Measurements from ENCODE around the gene MFGE8. TPM values are rescaled to one million over a fixed set of nuclear protein-coding genes. Genes with fewer than 3 reads are reported as not detected.
"Not testable (repeated sequence)": the region's sequence is repeated elsewhere in the genome, so short reads cannot be mapped to it uniquely, and the experiment has no call there.

The MFGE8 gene
- polyA plus RNA-seq, 4 donors, result 4.0 to 104 (median 22.2) TPM

DNA sequence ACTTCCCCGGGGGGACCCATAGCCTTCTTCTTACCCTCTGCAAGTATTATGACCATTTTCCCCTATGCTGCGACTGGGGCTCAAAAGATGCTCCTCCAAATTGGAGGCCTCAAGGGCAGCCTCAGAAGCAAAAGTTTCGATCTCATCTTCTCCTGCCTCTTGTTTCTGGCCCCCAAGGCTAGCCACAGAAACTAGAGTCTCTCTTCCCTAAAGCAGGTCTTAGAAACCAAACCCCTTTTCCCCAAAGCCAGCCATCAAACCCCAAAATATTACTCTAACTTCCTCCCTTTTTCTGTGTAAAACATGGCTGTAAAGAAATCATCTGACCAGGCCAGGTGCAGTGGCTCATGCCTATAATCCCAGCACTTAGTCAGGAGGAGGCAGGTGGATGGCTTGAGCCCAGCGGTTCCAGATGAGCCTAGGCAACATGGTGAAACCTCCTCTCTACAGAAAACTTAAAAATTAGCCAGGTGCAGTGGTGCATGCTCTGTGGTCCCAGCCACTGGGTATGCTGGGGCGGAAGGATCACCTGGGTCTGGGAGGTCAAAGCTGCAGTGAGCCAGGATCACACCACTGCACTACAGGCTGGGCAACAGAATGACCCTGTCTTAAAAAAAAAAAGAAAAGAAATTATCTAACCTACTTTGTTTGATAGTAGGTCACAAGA is 36.7 kb upstream of the MFGE8 start:
- no peaks in the 10 kb centered on the region for H3K36me3 ChIP-seq (ENCODE audit: control insufficient read depth in 3 of 3, insufficient read depth in 2 of 3, low read depth in 1 of 3, low read length in 3 of 3)
- H3K9me3 ChIP-seq (ENCODE audit: control insufficient read depth in 2 of 2, insufficient read depth in 1 of 2, low read depth in 1 of 2, low read length in 1 of 2), result no peaks in the 10 kb centered on the region
- no peak overlapping the region for H3K4me3 ChIP-seq (ENCODE audit: low read depth in 1 of 3, low read length in 3 of 3)
- 88 to 89% (median 89%) methylated on average over 5 of the region's 5 CpGs for WGBS, 3 donors
- FAIRE-seq, result no peak
- DNase-seq, result no peak
- no peaks in the 10 kb centered on the region for H3K4me1 ChIP-seq (ENCODE audit: control insufficient read depth in 3 of 3, insufficient read depth in 2 of 3, low read depth in 1 of 3, low read length in 2 of 3)
- H3K27me3 ChIP-seq (ENCODE audit: control insufficient read depth in 3 of 3, insufficient read depth in 3 of 3, low read length in 3 of 3), result no peaks in the 10 kb centered on the region
- no peak overlapping the region for H3K27ac ChIP-seq (ENCODE audit: low read depth in 1 of 3, low read length in 2 of 3)

DNA sequence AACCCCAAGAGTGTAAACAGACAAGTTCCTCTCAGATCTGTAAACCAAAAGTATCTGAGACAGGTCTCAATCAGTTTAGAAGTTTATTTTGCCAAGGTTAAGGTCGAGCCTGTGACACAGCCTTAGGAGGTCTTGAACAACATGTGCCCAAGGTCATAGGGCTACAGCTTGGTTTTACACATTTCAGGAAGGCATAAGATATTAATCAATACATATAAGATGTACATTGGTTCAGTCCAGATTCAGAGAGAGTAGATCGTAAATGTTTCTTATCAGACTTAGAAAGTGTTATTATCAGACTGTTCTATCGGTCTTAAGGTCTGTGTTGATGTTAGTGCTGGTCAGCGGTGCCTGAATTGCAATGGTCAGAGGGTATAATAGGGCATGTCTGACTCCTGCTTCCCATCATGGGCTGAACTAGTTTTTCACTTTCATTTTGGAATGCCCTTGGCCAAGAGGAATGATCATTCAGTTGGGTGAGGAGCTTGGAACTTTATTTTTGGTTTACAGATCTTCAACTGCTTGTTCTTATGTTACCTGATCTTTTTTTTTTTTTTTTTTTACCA is 27.0 kb upstream of the MFGE8 start:
- FAIRE-seq (no peak), DNase-seq (no peak)
- Histone ChIP-seq H3K36me3 (ENCODE audit: control insufficient read depth in 3 of 3, insufficient read depth in 2 of 3, low read depth in 1 of 3, low read length in 3 of 3) (no peaks in the 10 kb centered on the region), H3K27ac (ENCODE audit: low read depth in 1 of 3, low read length in 2 of 3) (no peak overlapping the region), H3K4me1 (ENCODE audit: control insufficient read depth in 3 of 3, insufficient read depth in 2 of 3, low read depth in 1 of 3, low read length in 2 of 3) (no peaks in the 10 kb centered on the region), H3K4me3 (ENCODE audit: low read depth in 1 of 3, low read length in 3 of 3) (no peak overlapping the region), H3K9me3 (ENCODE audit: control insufficient read depth in 2 of 2, insufficient read depth in 1 of 2, low read depth in 1 of 2, low read length in 1 of 2) (no peaks in the 10 kb centered on the region), H3K27me3 (ENCODE audit: control insufficient read depth in 3 of 3, insufficient read depth in 3 of 3, low read length in 3 of 3) (no peaks in the 10 kb centered on the region)
- WGBS, 3 donors, result 50 to 71% (median 50%) methylated on average over 4 of the region's 4 CpGs

DNA sequence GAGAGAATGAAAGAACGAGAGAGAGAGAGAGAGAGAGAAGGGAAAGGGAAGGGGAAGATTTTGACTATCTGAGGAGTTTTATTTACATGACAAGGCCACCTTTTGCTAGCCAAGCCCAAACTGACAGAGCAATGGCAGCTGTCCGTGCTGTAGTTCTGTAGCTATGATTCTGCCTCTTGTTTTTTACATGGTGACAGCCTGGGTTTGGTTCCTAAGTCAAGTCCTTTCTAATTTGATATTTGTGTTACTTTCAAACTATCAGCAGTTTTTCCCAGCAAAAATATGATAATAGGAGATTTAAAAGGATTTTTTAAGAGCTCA is 26.3 kb upstream of the MFGE8 start:
- no peak overlapping the region for H3K27ac ChIP-seq (ENCODE audit: low read depth in 1 of 3, low read length in 2 of 3)
- H3K9me3 ChIP-seq (ENCODE audit: control insufficient read depth in 2 of 2, insufficient read depth in 1 of 2, low read depth in 1 of 2, low read length in 1 of 2), result no peaks in the 10 kb centered on the region
- no peaks in the 10 kb centered on the region for H3K36me3 ChIP-seq (ENCODE audit: control insufficient read depth in 3 of 3, insufficient read depth in 2 of 3, low read depth in 1 of 3, low read length in 3 of 3)
- DNase-seq, result no peak
- no peaks in the 10 kb centered on the region for H3K27me3 ChIP-seq (ENCODE audit: control insufficient read depth in 3 of 3, insufficient read depth in 3 of 3, low read length in 3 of 3)
- no peaks in the 10 kb centered on the region for H3K4me1 ChIP-seq (ENCODE audit: control insufficient read depth in 3 of 3, insufficient read depth in 2 of 3, low read depth in 1 of 3, low read length in 2 of 3)
- H3K4me3 ChIP-seq (ENCODE audit: low read depth in 1 of 3, low read length in 3 of 3), result no peak overlapping the region
- FAIRE-seq, result no peak
- 78 to 80% (median 78%) methylated on average over 2 of the region's 2 CpGs for WGBS, 3 donors

- no peak overlapping the region for H3K27ac ChIP-seq (ENCODE audit: low read depth in 1 of 3, low read length in 2 of 3)
- FAIRE-seq, result no peak
- H3K27me3 ChIP-seq (ENCODE audit: control insufficient read depth in 3 of 3, insufficient read depth in 3 of 3, low read length in 3 of 3), result no peaks in the 10 kb centered on the region
- no peaks in the 10 kb centered on the region for H3K36me3 ChIP-seq (ENCODE audit: control insufficient read depth in 3 of 3, insufficient read depth in 2 of 3, low read depth in 1 of 3, low read length in 3 of 3)
- H3K9me3 ChIP-seq (ENCODE audit: control insufficient read depth in 2 of 2, insufficient read depth in 1 of 2, low read depth in 1 of 2, low read length in 1 of 2), result no peaks in the 10 kb centered on the region
- H3K4me1 ChIP-seq (ENCODE audit: control insufficient read depth in 3 of 3, insufficient read depth in 2 of 3, low read depth in 1 of 3, low read length in 2 of 3), result no peaks in the 10 kb centered on the region
- 83 to 95% (median 87%) methylated on average over 15 of the region's 15 CpGs for WGBS, 3 donors
- H3K4me3 ChIP-seq (ENCODE audit: low read depth in 1 of 3, low read length in 3 of 3), result no peak overlapping the region
- no peak for DNase-seq
Observed at GRCh38 chr15:88938802-88939485, 25.8 kb upstream of the MFGE8 start.

DNA sequence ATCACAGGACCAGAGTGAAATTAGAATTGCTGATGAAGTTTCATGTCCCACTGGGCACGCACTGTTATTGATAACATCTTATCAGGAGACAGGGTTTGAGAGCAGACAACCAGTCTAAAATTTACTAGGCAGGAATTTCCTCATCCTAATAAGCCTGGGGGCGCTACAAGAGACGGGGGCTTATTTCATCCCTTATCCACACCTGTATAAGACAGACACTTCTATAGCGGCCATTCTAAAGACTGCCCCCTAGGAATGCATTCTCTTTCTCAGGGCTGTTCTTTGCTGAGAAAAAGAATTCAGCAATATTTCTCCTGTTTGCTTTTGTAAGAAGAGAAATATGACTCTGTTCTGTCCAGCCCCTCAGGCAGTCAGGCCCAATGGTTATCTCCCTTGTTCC is 21.3 kb upstream of the MFGE8 start:
- H3K9me3 ChIP-seq (ENCODE audit: control insufficient read depth in 2 of 2, insufficient read depth in 1 of 2, low read depth in 1 of 2, low read length in 1 of 2); H3K4me3 ChIP-seq (ENCODE audit: low read depth in 1 of 3, low read length in 3 of 3); H3K36me3 ChIP-seq (ENCODE audit: control insufficient read depth in 3 of 3, insufficient read depth in 2 of 3, low read depth in 1 of 3, low read length in 3 of 3); FAIRE-seq; H3K27me3 ChIP-seq (ENCODE audit: control insufficient read depth in 3 of 3, insufficient read depth in 3 of 3, low read length in 3 of 3); DNase-seq; H3K4me1 ChIP-seq (ENCODE audit: control insufficient read depth in 3 of 3, insufficient read depth in 2 of 3, low read depth in 1 of 3, low read length in 2 of 3); H3K27ac ChIP-seq (ENCODE audit: low read depth in 1 of 3, low read length in 2 of 3): not testable (repeated sequence)
- 64 to 86% (median 78%) methylated on average over 4 of the region's 4 CpGs for WGBS, 3 donors

DNA sequence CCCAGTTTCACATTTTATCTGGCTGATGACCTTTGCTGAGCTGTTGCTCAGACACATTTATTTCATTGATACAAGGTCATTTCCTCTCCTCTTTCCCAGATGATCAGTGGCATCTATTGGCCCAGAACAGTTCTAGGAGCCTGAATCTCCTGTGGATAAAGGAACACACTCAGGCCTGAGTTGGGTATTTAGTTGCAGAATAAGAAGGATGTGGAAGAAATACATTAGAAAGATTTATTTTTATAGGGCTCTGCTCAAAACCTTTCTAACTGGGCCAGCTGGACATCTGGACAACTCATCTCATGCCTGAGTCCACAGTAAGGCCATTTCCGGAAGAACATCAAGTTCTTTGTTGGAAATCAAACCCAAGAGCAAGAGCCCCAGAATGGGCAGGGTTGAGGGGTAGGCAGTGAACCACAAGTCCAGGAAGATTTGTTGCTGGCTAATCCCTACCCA is 19.7 kb upstream of the MFGE8 start:
- Histone ChIP-seq H3K9me3 (ENCODE audit: control insufficient read depth in 2 of 2, insufficient read depth in 1 of 2, low read depth in 1 of 2, low read length in 1 of 2) (peaks cover 0 to 1% of the 10 kb centered on the region in 2 donors), H3K4me3 (ENCODE audit: low read depth in 1 of 3, low read length in 3 of 3) (no peak overlapping the region), H3K4me1 (ENCODE audit: control insufficient read depth in 3 of 3, insufficient read depth in 2 of 3, low read depth in 1 of 3, low read length in 2 of 3) (no peaks in the 10 kb centered on the region), H3K36me3 (ENCODE audit: control insufficient read depth in 3 of 3, insufficient read depth in 2 of 3, low read depth in 1 of 3, low read length in 3 of 3) (no peaks in the 10 kb centered on the region), H3K27ac (ENCODE audit: low read depth in 1 of 3, low read length in 2 of 3) (no peak overlapping the region), H3K27me3 (ENCODE audit: control insufficient read depth in 3 of 3, insufficient read depth in 3 of 3, low read length in 3 of 3) (no peaks in the 10 kb centered on the region)
- no peak for DNase-seq
- no peak for FAIRE-seq
- WGBS, 3 donors, result 66 to 94% (median 90%) methylated on average over 1 of the region's 1 CpG

DNA sequence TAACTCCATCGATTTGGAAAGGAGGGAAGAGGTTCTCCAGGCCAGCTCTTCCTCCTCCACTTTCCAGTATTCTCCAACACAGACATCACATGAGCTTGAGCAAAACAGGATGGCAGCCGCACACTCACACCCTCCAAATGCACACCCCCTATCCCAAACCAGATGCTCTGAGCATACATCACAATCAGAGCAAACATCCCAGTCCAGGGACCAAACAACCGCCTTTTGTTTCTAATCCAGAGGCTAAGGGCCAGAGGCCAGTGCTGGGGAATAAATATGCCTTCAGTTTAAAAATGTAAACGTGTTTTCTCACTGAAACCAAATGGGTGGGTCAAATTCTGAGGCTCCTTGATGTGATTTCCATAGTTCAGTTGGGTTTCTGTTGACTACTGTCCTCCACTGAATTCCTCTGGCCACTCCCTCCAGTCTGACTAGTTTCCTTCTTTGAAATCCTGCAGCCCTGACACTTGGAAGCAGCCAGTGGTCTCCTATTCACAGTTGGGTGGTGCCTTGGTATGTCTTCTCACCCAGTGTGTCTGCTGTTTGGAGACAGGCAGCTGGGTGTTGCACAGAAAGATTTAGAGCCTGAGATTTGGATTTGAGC is 19.2 kb upstream of the MFGE8 start:
- no peak for FAIRE-seq
- peaks cover 0 to 3% of the 10 kb centered on the region in 2 donors for H3K9me3 ChIP-seq (ENCODE audit: control insufficient read depth in 2 of 2, insufficient read depth in 1 of 2, low read depth in 1 of 2, low read length in 1 of 2)
- no peak for DNase-seq
- 31 to 45% (median 41%) methylated on average over 4 of the region's 4 CpGs for WGBS, 3 donors
- H3K4me3 ChIP-seq (ENCODE audit: low read depth in 1 of 3, low read length in 3 of 3), result no peak overlapping the region
- H3K36me3 ChIP-seq (ENCODE audit: control insufficient read depth in 3 of 3, insufficient read depth in 2 of 3, low read depth in 1 of 3, low read length in 3 of 3), result no peaks in the 10 kb centered on the region
- no peaks in the 10 kb centered on the region for H3K27me3 ChIP-seq (ENCODE audit: control insufficient read depth in 3 of 3, insufficient read depth in 3 of 3, low read length in 3 of 3)
- H3K4me1 ChIP-seq (ENCODE audit: control insufficient read depth in 3 of 3, insufficient read depth in 2 of 3, low read depth in 1 of 3, low read length in 2 of 3), result no peaks in the 10 kb centered on the region
- no peak overlapping the region for H3K27ac ChIP-seq (ENCODE audit: low read depth in 1 of 3, low read length in 2 of 3)

- FAIRE-seq (no peak), DNase-seq (no peak)
- 77 to 84% (median 80%) methylated on average over 2 of the region's 2 CpGs for WGBS, 3 donors
- Histone ChIP-seq H3K4me1 (ENCODE audit: control insufficient read depth in 3 of 3, insufficient read depth in 2 of 3, low read depth in 1 of 3, low read length in 2 of 3) (no peaks in the 10 kb centered on the region), H3K36me3 (ENCODE audit: control insufficient read depth in 3 of 3, insufficient read depth in 2 of 3, low read depth in 1 of 3, low read length in 3 of 3) (no peaks in the 10 kb centered on the region), H3K9me3 (ENCODE audit: control insufficient read depth in 2 of 2, insufficient read depth in 1 of 2, low read depth in 1 of 2, low read length in 1 of 2) (peaks cover 0 to 3% of the 10 kb centered on the region in 2 donors), H3K27me3 (ENCODE audit: control insufficient read depth in 3 of 3, insufficient read depth in 3 of 3, low read length in 3 of 3) (no peaks in the 10 kb centered on the region), H3K4me3 (ENCODE audit: low read depth in 1 of 3, low read length in 3 of 3) (no peak overlapping the region), H3K27ac (ENCODE audit: low read depth in 1 of 3, low read length in 2 of 3) (no peak overlapping the region)
Observed at GRCh38 chr15:88930579-88930978, 17.4 kb upstream of the MFGE8 start.

Measured in small intestine (tissue), 7 donors.